ENCODE data around the gene NALCN. TPM values are rescaled to one million over a fixed set of nuclear protein-coding genes. Genes with fewer than 3 reads are reported as not detected.

NALCN gene
- total RNA-seq, 1 donor from 2014 or later, result not detected

DNA sequence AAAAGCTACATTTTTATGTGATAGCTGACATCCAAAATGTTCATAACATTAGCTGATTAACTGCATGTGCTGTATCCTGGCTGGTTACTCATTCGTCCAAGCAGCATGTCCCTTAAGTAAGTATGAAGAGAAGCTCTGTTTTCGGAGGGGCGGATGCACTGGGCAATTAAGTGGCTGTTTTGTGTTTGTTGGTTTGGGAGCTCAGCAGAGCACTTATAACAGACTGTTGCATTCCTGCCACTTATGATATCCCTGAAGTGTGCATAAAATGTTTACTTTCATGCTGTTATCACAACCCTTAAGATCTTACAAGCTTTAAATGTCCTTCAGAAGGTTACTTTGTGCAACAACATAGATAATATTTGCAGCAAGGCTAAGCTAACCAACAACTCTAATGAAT is 264.1 kb downstream of the NALCN start:
- Mint-ChIP-seq H3K36me3 (ENCODE audit: low read depth, unreplicated experiment) (no peaks in the 10 kb centered on the region), H3K4me1 (ENCODE audit: unreplicated experiment) (no peaks in the 10 kb centered on the region), H3K4me3 (ENCODE audit: unreplicated experiment) (no peak overlapping the region), H3K27me3 (ENCODE audit: unreplicated experiment) (no peaks in the 10 kb centered on the region), H3K27ac (ENCODE audit: unreplicated experiment) (no peak overlapping the region), H3K9me3 (ENCODE audit: unreplicated experiment) (no peaks in the 10 kb centered on the region)
- no peak for DNase-seq (ENCODE audit: low spot score)
- TF ChIP-seq, protein P1, sequence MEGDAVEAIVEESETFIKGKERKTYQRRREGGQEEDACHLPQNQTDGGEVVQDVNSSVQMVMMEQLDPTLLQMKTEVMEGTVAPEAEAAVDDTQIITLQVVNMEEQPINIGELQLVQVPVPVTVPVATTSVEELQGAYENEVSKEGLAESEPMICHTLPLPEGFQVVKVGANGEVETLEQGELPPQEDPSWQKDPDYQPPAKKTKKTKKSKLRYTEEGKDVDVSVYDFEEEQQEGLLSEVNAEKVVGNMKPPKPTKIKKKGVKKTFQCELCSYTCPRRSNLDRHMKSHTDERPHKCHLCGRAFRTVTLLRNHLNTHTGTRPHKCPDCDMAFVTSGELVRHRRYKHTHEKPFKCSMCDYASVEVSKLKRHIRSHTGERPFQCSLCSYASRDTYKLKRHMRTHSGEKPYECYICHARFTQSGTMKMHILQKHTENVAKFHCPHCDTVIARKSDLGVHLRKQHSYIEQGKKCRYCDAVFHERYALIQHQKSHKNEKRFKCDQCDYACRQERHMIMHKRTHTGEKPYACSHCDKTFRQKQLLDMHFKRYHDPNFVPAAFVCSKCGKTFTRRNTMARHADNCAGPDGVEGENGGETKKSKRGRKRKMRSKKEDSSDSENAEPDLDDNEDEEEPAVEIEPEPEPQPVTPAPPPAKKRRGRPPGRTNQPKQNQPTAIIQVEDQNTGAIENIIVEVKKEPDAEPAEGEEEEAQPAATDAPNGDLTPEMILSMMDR (IDR thresholded peaks at IDR 0.05; ENCODE audit: unreplicated experiment), result no peak

DNA sequence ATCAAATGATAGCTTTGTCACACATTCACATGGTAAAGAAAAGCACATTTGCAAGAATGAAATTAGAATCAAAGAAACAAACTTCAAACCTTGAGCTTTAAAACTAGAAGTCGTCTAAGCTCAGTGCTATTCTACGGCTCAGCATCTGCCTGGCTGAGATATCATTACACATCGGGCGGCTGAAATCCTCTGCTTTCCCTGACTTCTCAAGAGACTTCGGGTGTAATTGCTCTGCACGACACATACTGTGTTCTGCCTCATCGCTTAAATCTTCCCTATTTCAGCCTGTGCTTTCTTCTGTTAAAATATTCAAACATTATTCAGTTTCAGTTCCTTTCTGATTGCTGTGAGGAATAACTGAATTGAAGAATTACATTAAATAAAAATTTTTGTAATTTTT is 265.3 kb downstream of the NALCN start:
- H3K36me3 Mint-ChIP-seq (ENCODE audit: low read depth, unreplicated experiment), result no peaks in the 10 kb centered on the region
- no peak overlapping the region for H3K4me3 Mint-ChIP-seq (ENCODE audit: unreplicated experiment)
- H3K27ac Mint-ChIP-seq (ENCODE audit: unreplicated experiment), result no peak overlapping the region
- no peaks in the 10 kb centered on the region for H3K27me3 Mint-ChIP-seq (ENCODE audit: unreplicated experiment)
- TF ChIP-seq, protein P1 (IDR thresholded peaks at IDR 0.05; ENCODE audit: unreplicated experiment), result no peak
- no peaks in the 10 kb centered on the region for H3K4me1 Mint-ChIP-seq (ENCODE audit: unreplicated experiment)
- no peak for DNase-seq (ENCODE audit: low spot score)
- H3K9me3 Mint-ChIP-seq (ENCODE audit: unreplicated experiment), result no peaks in the 10 kb centered on the region

DNA sequence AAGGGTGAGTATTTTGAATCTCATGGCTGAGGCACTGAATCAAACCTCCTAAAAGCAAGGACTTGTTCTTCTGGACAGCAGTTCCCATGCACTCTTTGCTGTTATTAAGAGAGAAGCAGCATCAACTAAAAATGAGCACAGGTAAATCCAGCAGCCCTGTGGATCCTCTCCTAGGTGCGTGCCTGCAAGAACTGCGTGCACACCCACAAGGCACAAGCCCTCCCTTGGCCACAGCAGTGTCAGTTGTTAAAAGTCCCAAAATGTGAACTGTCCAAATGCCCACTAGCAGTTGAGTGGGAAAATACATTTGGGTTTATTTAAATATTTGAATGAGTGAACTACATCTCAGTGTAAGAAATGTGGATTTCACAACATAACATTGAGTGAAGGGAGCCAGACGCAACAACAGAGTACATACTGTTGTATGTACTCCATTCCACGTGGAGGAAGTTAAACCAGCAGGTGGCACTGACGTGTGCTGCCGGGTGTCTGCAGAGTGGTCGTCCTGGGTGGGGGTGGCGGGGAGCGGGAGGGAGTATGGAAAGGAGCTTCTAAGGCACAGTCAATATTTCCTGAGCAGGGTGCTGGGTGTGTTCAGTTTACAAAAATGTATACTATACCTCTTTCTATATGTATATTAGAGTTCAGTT is 266.4 kb downstream of the NALCN start:
- peak; percentile 26 for DNase-seq (ENCODE audit: low spot score)

DNA sequence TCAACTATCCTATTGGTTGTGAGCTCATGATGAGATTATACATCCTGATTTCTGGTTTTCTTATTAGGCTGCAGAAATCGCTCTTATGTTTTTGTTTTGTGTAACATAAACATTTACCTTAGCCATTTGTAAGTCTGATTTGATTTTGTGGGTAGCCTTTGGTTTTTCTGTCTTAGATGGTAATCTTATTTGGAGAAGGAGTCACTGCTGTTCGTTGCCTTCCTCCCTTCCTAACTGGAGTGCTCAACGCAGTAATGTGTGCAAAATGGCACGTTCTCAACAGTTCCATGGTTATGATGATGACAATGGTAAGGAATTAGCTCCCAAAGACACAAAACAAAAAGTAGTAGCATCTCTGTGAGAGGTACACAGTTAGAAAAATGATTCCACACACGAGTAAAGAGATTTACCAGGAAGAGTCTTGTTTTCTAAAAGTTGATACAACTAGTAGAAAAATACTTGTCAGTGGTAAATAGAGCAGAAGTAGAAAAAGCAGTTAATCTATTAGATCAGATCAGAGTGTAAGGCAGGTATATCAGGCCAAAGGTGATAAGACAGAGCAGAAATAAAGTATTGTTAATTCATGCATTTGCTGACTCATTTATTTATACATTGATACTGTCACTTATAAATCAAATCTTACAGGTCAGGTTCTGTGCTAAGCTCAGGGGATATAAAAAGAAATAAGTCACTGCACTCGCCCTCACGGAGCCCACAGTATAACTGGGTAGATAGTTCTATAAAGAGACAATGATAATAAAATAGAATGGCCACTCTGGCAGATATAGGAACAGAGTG is 270.0 kb downstream of the NALCN start:
- no peaks in the 10 kb centered on the region for H3K36me3 Mint-ChIP-seq (ENCODE audit: low read depth, unreplicated experiment)
- no peaks in the 10 kb centered on the region for H3K27me3 Mint-ChIP-seq (ENCODE audit: unreplicated experiment)
- no peak overlapping the region for H3K4me3 Mint-ChIP-seq (ENCODE audit: unreplicated experiment)
- no peak for DNase-seq (ENCODE audit: low spot score)
- TF ChIP-seq, protein P1 (IDR thresholded peaks at IDR 0.05; ENCODE audit: unreplicated experiment), result no peak
- H3K27ac Mint-ChIP-seq (ENCODE audit: unreplicated experiment), result no peak overlapping the region
- H3K4me1 Mint-ChIP-seq (ENCODE audit: unreplicated experiment), result no peaks in the 10 kb centered on the region
- no peaks in the 10 kb centered on the region for H3K9me3 Mint-ChIP-seq (ENCODE audit: unreplicated experiment)

More for the DNA sequence above, 266.4 kb downstream of the NALCN start:
- Mint-ChIP-seq H3K27me3 (ENCODE audit: unreplicated experiment) (no peaks in the 10 kb centered on the region), H3K4me3 (ENCODE audit: unreplicated experiment) (no peak overlapping the region), H3K4me1 (ENCODE audit: unreplicated experiment) (no peaks in the 10 kb centered on the region), H3K27ac (ENCODE audit: unreplicated experiment) (no peak overlapping the region), H3K9me3 (ENCODE audit: unreplicated experiment) (no peaks in the 10 kb centered on the region), H3K36me3 (ENCODE audit: low read depth, unreplicated experiment) (no peaks in the 10 kb centered on the region)
- TF ChIP-seq, protein P1 (IDR thresholded peaks at IDR 0.05; ENCODE audit: unreplicated experiment), result no peak

Data from endothelial cell (in vitro differentiated cells).